GM21576 (cell line): Measurements from ENCODE around the gene EXOC3L4.
"Not testable (repeated sequence)": the region's sequence is repeated elsewhere in the genome, so short reads cannot be mapped to it uniquely, and the experiment has no call there.

ENCODE experiments used
- ATAC-seq: cut with Tn5 transposase; IDR thresholded peaks from one replicate; pipeline ENCODE4 v1.9.1; 2021; ENCODE audit warnings: mild to moderate bottlenecking, moderate library complexity; ENCODE audit not compliant: unreplicated experiment

The EXOC3L4 gene

DNA sequence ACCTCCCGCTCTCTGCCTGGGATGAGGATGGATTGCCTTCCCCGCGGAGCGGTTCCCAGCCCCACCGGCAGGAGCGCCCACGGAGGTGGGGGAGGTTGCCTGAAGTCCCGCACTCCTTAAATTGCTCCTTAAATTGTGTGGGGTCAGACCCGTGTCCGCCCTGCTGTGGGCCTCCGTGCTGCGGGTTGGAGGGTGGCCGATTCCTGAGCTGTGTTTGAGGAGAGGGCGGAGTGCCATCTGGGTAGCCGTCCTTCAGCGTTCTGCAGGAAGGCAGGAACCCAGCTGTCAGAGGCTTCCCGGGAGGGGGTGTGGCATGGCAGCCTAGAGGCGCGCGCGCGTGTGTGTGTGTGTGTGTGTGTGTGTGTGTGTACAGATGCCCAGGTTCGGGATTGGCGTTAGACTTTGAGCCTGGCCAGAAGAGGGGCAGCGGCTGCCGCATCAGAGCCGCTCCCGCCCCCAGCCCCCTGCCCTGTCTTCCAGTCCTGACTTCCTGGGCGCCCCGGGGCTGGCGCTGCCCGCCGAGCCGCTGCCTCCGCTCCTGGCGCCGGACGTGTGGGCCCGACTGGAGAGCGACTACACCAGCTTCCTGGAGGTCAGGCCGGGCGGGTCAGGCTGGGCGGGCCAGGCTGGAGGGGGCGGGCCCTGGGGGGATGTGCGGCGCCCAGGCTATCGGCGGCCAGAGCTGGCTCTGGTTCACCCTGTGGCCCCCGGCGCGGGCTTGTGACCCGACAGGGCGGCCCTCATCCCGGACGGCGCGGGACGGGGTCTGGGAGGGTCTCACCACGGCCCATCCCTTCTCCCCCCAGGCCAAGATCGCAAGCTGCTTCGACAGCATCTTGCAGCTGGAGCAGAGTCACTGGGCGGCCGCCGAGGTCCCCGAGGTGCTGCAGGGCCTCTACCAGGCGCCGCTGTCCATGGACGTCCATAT, 9.2 kb downstream of the EXOC3L4 start:
- no peak for ATAC-seq

DNA sequence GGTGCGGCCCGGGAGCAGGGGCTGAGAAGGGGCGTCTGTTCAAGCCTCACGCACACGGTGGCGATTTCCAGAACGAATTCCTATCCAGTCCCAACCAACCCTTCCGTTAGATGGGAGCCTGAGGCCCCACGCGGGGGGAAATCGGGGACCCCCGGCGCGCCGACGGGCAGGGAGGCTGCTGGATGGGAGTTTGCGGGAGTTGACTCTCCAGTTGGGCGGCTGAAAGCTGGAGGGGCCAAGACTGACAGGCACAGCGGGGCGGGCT, 9.8 kb downstream of the EXOC3L4 start:
- ATAC-seq: no peak

DNA sequence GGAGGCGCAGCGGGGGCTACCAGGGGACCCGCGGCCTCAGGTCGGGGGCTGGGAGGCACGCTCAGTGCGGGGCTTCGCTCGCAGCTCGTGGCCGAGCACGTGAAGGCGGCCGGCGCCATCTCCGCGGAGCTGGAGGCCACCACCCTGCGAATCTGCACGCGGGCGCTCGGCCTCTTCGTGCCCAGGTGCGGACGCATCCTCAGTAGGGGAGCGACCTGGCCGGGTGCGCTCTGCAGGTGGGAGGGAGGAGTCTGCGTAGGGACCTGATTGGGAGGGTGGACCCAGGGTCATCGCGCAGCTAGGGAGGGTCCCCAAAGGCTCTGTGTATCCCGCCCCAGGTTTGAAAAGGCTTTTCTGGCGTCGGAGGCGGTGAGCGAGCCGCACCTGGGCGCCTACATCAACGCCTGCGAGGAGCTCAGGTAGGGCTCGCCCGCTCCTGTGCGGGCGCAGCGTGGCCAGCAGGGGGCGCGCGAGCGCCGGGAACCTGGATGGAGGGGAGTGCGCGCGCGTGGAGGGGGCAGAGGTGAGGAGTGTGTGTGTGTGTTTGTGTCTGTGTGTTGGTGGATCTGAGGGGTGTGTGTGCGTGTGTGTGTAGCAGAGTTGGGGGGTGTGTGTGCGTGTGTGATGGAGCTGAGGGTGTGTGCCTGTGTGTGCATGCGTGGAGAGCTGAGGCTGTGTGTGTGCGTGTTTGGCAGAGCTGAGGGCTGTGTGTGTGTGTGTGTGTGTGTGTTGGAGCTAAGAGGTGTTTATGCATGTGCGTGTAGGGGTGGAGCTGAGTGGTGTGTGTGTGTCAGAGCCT, 10.3 kb downstream of the EXOC3L4 start:
- no peak for ATAC-seq

DNA sequence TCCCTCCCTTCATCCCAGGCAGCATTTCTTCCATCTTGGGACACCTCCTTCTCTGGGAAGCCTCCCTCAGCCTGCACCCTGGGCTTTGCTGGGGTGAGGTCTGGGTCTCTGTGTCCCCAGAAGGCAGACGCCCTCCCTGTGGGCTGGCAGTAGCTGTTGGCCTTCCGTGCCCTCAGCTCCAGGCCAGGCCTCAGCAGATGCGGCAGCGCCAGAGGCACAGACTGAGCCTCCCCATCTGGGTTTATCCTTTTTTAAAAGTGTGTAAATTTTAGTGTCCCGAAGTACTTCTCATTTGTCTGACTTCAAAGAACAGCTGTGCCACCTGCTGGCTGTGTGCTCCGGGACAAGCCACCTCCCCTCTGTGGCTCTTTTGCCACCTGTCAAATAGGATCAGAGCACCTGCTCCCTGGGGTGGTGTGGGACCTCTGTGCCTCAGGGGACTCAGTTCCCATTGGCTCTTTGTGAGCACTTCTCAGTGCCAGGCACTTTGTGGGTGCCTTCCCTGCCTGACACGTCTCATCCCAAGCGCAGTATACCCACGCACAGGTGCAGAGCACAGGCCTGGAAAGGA, 11.1 kb downstream of the EXOC3L4 start:
- no peak for ATAC-seq

DNA sequence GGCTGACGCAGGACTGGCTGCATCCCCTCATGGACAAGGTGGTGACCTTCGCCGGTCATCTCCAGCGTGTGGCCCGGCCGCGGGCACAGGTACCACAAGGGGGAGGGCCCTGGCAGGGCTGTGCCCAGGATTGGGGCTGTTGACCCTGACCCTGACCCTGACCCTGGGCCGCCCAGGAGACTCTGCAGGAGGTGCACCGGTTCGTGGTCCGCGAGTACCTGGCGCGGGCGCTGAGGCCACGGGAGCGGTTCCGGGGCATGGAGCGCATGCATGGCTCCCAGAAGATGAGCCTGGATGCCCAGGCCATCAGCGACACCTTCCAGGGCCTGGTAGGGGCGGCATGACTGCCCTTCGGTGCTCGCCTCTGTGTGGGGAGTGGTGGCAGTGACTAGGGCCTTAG, 12.9 kb downstream of the EXOC3L4 start:
- no peak for ATAC-seq

DNA sequence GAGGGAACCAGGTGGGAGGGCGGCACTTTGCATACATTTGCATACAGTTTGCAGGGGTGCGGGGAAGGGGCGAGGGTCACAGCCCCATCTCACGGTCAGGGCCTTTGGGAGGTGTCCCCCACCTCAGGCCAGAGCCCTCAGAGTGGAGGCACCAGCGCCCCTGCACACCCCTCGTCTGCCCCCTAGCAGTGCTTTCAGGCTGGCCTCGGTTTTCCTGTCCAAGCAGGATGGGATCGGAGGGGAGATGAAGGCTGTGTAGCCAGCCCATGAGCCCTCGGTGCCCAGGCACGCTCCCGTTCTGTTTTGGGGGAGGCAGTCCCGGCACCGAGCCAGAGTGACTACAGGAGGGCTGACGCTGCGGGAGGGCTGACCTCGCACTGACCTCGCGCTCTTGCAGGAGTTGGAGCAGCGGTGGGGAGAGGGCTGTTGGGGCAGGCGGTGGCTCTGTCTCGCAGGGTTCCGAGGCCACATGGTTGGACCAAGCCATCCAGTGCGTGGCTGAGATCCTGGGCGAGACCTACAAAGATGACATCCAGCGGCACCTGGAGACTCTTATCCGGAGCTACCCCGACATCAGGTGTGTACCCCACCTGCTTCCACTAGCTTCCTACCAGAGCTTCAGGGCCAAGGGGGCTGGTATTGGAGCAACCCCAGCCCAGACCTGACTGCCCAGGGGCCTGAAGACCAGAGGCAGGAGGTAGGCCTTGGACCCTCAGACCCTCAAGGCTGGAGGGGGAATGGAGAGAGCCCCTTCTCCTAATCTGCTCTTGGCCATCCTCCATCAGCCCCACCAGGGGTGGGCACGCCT, 13.6 kb downstream of the EXOC3L4 start:
- no peak for ATAC-seq

DNA sequence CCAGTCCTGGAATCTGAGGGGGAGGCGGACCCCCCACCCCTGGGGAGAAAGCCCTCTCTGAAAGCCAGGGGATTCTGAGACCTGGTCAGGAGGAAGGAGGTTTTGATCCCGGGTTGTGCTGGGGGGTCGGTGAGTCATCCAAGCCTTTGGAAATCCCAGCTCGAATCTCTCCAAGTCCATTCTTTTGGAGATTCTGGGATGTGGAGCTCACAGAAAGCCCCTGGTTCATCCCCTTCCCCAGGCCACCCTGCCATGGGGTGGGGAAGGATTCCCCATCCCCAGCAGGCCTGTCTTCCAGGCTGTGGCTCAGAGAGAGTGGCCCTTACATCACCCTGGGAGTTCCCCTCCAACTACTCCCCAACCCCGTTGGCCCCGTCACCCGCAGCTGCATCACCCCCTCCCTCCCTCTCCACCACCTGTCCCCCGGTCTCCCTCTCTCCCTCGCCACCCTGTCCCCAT, 14.3 kb downstream of the EXOC3L4 start:
- ATAC-seq: no peak

DNA sequence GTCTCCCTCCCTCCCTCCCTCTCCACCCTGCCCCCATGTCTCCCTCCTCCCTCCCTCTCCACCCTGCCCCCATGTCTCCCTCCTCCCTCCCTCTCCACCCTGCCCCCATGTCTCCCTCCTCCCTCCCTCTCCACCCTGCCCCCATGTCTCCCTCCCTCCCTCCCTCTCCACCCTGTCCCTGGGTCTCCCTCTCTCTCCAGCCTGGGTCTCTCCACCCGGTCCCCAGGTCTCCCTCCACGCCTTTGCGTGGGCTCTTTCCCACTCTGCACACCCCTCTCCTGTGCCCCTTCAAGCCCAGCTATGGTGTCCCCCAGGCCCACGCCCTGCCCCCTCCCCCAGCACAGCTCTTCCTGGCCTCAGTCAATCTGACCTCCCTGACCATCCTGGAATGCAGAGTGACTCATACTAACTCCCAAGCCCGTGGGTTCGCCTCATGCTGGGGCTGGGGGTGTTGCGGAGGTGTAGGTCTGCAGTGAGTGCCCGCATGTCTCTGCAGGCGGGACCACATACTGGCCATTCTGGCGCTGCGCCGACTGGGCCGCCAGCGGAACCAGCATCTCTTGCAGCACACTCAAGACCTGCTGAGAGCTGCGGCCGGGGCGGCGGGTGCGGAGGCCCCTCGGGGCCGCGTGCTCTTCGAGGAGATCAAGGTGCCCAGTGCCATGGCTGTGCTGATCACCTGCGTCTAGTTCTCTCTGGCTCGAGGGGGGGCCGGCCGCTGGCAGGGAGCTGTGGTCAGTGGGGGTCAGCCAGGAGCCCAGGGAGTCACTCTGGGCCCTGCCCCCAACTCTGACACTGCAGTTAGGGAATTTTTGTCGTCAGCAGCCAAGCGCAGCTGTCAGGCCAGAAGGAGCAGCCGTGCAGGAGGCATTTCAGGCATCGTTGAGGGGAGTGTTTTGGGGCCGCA, 15.3 kb downstream of the EXOC3L4 start:
- ATAC-seq: no peak

DNA sequence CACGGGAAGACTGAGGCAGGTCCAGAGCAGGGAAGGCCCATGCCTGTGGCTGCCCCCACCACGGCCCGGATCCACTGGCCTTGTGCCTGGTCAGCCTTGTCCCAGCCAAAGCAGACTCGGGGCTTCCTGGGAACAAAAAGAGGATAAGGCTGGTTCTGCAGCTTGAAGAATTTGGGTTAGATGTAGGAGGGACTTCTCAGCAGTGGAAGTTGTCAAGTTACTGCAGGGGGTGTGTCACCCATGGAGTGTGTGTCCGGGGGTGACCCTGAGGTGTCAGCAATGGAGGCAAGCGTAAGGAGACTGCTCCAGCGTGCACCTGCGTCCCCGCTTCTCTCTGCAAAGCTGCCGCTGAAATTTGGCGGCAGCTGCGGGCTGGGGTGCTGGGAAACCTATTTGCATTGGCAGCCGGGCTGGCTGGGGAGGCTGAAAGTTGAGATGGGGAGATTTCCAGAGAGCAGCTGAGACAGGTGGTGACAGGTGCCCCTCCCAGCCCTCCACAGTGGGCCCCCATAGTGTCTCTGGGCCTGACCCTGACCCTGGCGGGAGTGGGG, 16.2 kb downstream of the EXOC3L4 start:
- no peak for ATAC-seq

DNA sequence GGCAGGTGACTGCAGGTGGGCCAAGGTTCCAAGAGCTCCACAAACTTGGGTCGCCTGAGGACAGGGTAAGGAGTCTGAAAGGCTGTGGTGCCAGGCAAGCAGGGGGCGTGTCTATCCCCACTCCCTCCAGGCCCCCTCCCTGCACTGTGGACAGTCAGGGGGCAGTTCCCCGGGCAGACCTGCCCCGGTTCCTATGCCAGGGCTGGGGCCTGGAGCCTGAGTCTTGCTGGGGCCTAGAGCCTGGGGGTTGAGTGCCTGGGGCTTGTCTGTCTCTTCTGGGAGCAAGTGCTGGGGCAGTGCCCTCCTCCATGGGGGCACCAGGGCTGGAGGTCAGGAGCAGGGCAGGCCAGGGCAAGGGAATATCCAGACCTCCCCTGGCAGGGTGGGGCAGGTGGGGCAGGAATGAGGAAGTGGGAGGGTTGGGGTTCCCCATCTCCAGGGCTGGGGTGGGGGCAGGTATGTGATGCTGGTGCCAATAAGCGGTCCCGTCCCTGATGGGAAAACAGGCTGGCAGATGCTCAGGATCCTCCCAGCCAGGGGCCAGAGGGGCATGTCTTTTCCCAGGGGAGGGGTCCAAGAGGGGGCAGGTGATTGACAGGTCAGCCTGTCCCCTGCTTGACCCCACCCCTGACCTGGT, 16.8 kb downstream of the EXOC3L4 start:
- ATAC-seq: no peak

DNA sequence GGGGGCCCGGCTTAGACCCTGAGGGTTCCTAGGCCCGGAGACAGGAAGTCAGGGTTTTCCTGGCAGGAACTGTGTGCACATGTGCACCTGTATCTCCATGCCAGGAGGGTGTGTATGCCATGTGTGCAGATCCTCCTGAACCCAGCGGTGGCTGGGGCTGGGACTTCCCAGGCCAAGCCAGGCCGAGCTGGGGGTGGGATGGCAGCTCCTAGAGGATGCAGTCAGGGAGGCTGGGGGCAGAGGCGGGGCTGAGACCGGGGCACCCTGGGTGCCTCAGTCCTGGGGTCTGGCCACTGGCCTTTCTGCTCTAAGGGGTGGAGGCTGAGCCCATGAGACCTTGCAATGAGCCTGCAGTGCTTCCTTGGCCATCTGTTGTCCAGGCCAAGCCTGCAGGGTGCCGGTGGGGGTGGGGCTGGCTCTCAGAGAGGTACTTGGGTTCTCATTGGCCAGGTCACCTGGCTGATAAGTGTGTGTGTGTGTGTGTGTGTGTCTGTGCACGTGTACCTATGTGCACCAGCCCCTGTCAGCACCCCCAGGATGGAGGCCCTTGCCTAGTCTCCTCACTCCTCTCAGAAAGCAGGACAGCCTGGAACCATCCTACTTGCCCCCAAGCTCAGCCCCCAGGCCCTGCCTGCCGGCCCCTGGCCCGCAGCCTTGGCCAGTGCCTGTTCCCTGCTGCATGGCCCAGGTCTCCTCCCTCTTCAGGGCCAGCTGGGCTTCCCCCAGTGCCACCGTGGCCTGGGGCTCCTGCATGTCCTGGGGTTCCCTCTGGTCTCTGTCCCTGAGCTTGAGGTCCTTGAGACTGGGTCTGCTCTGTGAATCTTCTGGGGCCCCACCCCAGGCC, 18.1 kb downstream of the EXOC3L4 start:
- ATAC-seq: no peak

DNA sequence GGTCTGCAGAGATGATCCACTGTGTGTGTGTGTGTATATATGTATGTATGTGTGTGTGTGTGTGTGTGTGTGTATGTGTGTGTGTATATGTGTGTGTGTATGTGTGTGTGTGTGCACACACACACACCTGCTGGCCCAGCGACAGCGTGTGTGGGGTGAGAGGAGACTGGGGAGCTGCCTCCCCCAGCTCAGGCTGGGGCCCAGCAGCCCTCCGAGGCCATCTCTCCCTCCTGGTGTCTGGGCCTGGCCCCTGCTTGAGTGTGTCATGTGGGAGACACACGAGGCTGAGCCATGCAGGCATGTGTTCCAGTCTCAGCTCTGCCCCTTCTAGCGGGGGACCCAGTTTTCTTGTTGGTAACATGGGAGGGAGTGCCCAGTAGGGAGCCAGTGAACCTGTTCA, 18.8 kb downstream of the EXOC3L4 start:
- no peak for ATAC-seq

DNA sequence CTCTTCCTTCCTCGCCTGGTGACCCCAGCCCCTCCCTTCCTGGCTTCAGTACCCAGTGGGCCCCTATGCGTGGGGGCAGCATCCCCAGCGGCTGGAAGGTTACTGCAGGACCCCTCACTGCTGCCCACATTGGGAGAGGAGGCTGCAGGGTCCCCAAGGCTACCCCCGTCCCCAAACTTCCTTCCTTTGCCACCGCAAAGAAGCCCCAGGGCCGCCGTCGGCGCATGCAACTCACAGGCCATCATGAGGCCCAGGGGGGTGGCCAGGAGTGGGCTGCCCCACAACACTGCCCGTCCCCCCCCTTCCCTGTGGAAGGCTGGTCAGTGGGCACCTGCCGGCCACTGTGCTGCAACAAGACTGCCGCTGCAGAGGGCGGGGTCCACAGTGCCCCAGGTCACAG, 19.2 kb downstream of the EXOC3L4 start:
- ATAC-seq: no peak

DNA sequence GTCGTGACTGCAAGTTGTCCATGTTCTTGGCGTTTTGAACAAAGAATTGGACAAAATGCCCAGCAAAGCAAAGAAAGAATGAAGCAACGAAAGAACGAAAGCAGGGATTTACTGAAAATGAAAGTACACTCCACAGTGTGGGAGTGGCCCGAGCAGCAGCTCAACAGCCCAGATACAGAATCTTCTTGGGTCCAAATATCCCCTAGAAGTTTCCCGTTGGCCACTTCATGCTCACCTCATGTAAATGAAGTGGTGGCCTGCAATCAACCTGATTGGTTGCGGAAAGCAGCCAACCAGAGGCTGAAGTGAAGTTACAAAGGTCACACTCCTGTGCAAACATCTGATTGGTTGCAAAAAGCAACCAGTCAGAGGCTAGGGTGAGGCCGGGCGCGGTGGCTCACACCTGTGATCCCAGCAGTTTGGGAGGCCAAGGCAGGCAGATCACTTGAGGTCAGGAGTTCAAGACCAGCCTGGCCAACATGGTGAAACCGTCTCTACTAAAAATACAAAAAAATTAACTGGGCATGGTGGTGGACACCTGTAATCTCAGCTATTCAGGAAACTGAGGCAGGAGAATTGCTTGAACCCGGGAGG, 20.7 kb downstream of the EXOC3L4 start:
- not testable (repeated sequence) for ATAC-seq

DNA sequence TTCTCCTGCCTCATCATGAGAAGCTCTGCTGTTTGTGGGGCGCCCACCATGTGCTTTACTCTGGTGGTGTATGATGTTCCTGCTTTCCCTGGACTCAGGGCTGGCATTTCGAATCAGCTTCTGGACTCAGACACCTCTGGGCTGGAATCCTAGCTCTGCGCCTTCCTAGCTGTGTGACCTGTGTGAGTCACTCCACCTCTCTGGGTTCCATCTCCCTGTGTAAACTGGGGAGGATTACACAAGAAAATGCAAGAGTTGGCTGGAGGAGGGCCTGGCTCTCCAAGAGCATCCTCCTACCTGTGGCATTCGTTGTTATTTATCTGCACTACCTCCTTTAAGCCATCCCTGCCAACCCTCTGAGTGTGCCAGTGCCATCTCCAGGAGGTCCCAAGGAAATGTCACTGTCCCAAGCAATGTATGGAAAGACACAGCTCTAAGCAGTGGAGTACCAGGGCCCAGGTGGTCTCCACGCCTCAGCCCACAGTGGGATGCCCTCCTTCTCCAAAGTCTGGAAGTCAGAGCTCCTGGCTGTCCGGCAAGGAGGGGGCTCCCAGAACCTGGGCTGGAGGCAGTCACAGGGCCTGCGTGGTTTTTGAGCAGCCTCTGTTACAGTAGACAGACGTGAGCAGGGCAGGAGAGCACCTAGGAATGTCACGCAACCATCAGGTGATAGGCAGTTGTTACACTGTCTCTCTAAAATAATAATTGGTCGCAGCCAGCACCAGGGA, 21.5 kb downstream of the EXOC3L4 start:
- no peak for ATAC-seq

DNA sequence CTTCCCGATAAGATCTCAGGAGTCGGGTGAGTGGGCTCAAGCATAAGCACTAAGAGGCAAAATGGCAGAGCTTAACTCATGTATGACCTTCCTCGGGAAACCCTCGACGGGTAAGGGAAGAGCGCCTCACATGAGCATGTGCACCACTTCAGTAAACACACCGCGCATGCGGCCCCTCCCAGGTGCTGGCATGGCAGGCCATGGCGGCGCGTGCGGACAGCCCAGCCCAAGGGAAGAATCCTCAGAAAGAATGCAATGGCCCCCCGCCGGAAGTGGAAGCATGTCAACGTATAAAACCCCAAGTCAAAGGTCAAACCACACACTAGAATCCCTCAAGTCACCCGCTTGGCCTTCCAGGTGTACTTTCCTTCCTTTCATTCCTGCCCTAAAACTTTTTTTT, 22.1 kb downstream of the EXOC3L4 start:
- no peak for ATAC-seq

DNA sequence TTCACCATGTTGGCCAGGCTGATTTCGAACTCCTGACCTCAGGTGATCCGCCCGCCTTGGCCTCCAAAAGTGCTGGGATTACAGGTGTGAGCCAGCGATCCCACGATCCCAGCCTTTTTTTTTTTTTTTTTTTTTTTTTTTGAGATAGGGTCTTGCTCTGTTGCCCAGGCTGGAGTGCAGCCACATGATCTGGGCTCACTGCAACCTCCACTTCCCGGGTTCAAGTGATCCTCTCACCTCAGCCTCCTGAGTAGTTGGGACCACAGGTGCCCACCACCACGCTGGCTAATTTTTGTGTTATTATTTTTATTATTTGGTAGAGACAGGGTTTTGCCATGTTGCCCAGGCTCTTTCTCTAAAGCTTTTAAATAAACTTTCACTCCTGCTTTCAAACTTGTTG, 23.0 kb downstream of the EXOC3L4 start:
- not testable (repeated sequence) for ATAC-seq
